Kidney epithelial cell (primary cell): ENCODE measurements around the gene RABGAP1L. TPM values are rescaled to one million over a fixed set of nuclear protein-coding genes. Genes with fewer than 3 reads are reported as not detected.

Experiments
- DNase-seq: peaks from one replicate; pipeline ENCODE4 v3.0.0-alpha.2; 2010; ENCODE audit warnings: low read depth
- H3K27me3 ChIP-seq: 2 replicates; pipeline ENCODE4 v1.6.0; 2011; ENCODE audit warnings: low read length; ENCODE audit not compliant: control insufficient read depth, insufficient read depth
- H3K36me3 ChIP-seq: 2 replicates; pipeline ENCODE4 v1.5.1; 2011; ENCODE audit warnings: low read length; ENCODE audit not compliant: control insufficient read depth, insufficient read depth
- H3K4me3 ChIP-seq: 2 replicates; pipeline ENCODE4 v1.5.1; 2011; ENCODE audit warnings: low read depth, mild to moderate bottlenecking, control low read depth, low read length
- total RNA-seq: library from RNA; depleted of rRNA; stranded (reverse); fragments of >200 nt; gene quantifications from 2 replicates; pipeline ENCODE4 v1.2.3, GENCODE V29; 2015
- TF ChIP-seq, protein P1 (sequence below): IDR thresholded peaks from 2 replicates; pipeline ENCODE4 v1.5.1; 2011; ENCODE audit warnings: mild to moderate bottlenecking, moderate library complexity, low read length, control low read depth, inconsistent platforms; ENCODE audit not compliant: insufficient read depth, poor library complexity, severe bottlenecking

Gene RABGAP1L
- total RNA-seq, 1 donor from 2014 or later, result 22.1 TPM

- TF ChIP-seq, protein P1, sequence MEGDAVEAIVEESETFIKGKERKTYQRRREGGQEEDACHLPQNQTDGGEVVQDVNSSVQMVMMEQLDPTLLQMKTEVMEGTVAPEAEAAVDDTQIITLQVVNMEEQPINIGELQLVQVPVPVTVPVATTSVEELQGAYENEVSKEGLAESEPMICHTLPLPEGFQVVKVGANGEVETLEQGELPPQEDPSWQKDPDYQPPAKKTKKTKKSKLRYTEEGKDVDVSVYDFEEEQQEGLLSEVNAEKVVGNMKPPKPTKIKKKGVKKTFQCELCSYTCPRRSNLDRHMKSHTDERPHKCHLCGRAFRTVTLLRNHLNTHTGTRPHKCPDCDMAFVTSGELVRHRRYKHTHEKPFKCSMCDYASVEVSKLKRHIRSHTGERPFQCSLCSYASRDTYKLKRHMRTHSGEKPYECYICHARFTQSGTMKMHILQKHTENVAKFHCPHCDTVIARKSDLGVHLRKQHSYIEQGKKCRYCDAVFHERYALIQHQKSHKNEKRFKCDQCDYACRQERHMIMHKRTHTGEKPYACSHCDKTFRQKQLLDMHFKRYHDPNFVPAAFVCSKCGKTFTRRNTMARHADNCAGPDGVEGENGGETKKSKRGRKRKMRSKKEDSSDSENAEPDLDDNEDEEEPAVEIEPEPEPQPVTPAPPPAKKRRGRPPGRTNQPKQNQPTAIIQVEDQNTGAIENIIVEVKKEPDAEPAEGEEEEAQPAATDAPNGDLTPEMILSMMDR, result no peak
- no peaks in the 10 kb centered on the region for H3K27me3 ChIP-seq
- DNase-seq, result no peak
- H3K4me3 ChIP-seq, result no peak overlapping the region
- no peaks in the 10 kb centered on the region for H3K36me3 ChIP-seq
Measured at GRCh38 chr1:174274452-174274851, 115.1 kb downstream of the RABGAP1L start.

- no peak for DNase-seq
- TF ChIP-seq, protein P1, result no peak
- Histone ChIP-seq H3K27me3 (no peaks in the 10 kb centered on the region), H3K4me3 (no peak overlapping the region), H3K36me3 (no peaks in the 10 kb centered on the region)
Measured at GRCh38 chr1:174274884-174275283, 115.6 kb downstream of the RABGAP1L start.

DNA sequence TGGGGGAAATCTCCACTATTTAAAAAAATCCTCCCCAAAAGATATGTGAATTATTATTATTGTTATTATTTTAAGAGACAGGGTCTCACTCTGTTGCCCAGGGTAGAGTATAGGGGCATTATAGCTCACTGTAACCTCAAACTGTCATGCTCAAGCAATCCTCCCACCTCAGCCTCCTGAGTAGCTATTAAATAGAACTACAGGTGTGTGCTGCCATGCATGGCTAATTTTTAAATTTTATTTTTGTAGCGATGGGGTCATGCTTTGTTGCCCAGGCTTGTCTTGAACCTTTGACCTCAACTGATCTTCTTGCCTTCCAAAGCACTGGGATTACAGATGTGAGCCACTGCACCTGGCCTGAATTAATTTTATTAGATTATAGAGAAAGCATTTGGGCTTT, 116.8 kb downstream of the RABGAP1L start:
- no peak for DNase-seq
- TF ChIP-seq, protein P1, result no peak
- Histone ChIP-seq H3K36me3 (no peaks in the 10 kb centered on the region), H3K4me3 (no peak overlapping the region), H3K27me3 (no peaks in the 10 kb centered on the region)

- Histone ChIP-seq H3K36me3 (no peaks in the 10 kb centered on the region), H3K27me3 (no peaks in the 10 kb centered on the region), H3K4me3 (no peak overlapping the region)
- TF ChIP-seq, protein P1, result no peak
- DNase-seq, result no peak
Measured at GRCh38 chr1:174284052-174284451, 124.7 kb downstream of the RABGAP1L start.

GRCh38 chr1:174286042-174286441, 126.7 kb downstream of the RABGAP1L start:
- no peak for DNase-seq
- TF ChIP-seq, protein P1, result no peak
- Histone ChIP-seq H3K27me3 (no peaks in the 10 kb centered on the region), H3K36me3 (no peaks in the 10 kb centered on the region), H3K4me3 (no peak overlapping the region)

DNA sequence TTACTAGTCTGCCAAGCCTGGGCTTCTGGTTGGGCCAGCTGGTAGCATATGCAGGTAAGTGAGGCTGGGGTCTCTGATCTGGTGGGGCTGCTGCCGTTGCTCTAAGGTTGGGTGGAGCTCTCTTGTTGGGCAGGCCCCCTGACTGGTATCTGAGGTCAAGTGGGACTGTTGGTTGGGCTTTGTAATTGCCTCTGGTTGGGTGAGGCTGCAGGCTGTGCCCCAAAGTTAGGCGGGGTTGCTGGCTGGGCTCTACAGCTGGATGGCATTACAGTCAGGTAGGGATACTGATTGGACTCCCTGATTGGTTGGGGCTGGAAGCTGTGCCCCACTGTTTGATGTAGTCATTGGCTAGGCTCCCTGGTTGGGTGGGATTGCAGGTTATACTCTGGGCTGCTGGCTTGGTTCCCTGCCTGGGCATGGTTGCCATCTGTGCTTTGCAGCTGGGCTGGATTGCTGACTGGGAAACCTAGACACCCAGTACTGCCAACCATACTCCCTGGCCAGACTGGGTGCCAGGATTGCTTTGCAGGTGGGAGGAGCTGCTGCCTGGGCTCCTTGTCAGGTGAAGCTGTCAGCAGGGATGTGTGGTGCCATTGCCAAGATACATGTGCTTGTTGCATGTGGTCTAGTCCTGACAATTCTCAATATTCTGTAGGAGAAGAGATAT, 130.5 kb downstream of the RABGAP1L start:
- Histone ChIP-seq H3K4me3 (no peak overlapping the region), H3K36me3 (no peaks in the 10 kb centered on the region), H3K27me3 (no peaks in the 10 kb centered on the region)
- no peak for DNase-seq
- TF ChIP-seq, protein P1, result no peak
